HG02840 (cell line): Measurements from ENCODE around the gene PLCB1.

Source experiments
- ATAC-seq: cut with Tn5 transposase; IDR thresholded peaks from one replicate; pipeline ENCODE4 v1.9.1; 2021; ENCODE audit warnings: mild to moderate bottlenecking, moderate library complexity, moderate number of reproducible peaks; ENCODE audit not compliant: unreplicated experiment, low FRiP score

The PLCB1 gene

DNA sequence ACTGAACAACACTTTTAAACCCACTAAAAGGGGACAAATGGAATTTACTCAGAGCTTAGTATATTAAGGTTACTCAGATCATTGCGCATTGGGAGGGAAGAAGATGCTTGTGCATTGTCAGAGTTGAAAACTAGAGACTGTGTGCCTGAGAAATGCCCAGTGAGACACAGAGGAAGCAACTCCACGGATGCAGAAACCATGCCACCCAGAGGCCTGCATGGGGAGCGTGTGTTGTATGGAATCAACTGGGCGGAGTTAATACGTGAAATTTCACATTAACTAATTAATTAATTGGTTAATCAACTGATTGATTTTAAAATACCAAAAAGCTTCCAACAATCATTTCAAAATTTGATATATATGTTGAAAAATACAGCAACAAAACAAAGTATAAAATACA, 391.6 kb downstream of the PLCB1 start:
- no peak for ATAC-seq

DNA sequence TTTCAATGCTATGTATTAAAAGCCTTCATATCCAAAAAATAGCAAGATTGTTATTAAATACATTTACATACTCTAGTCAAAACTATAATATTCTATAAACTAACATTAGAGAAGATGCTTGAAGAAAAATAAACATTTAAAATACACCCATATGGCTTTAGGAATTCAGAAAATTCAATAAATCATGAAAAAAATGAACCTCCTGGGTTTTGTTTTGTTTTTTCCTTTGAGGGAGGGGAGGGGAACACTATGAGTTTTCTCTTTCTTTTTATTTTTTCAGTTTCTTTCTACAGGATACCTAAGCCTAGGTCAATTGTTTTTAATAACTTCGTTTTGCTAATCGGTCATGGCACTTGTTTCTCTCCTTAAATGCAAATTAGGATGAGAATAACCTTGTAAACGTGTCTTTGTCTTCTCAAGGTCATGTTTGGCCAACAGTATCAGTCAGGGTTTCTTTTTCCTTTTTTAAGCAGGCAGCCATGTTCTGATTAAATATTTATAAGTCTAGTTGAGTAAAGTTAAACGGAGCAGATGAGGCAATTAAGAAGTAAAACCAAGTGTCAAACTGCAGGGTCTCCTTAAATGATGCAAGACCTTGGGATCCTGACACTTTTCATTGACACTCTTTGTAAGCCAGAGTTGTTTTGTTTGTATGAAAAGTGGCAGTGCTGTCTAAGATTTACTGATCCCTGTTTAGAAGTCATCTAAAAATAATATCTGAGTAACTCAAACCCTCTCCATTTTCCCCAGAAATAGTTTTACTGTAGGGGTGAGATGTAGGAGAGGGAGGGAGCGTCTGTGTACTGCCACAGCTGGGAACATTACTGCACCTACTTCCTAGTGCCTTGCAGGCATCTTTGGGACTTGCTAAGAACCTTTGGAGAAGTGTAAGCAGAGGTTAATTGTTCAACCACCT, 392.3 kb downstream of the PLCB1 start:
- ATAC-seq = no peak

DNA sequence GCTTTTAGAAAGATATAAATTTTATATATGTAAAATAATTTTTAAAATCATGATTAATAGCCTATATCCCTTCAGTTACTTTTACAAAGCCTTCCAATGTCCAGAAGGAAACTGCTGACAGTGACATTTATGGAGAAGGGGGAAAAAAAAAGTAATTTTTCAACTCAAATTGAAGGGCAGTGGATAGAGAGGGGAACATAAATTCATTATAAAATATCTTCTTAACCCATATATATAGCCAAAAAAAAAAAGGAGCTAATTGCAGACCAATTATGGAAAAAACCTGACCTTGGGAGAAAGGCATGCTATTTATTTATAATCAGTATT, 392.9 kb downstream of the PLCB1 start:
- ATAC-seq = no peak

DNA sequence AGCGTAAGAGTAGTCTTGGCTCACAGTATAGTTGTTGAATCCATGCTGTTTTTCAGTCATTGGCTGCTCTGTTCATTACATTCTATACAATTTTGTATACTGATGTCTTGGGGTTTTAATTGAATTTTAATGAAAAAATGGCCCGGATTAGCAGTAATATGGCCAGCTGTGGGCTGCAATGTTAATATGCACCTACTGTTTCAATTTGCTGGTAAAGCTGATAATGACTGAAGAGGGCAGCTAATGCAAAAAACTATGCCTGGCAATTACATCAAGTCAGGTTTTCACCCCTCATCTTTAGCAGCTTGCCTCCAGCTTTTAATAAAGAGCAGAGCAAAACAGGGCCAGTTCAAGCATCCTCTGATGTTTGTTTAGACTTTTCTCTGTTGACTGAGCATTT, 394.5 kb downstream of the PLCB1 start:
- ATAC-seq = no peak

DNA sequence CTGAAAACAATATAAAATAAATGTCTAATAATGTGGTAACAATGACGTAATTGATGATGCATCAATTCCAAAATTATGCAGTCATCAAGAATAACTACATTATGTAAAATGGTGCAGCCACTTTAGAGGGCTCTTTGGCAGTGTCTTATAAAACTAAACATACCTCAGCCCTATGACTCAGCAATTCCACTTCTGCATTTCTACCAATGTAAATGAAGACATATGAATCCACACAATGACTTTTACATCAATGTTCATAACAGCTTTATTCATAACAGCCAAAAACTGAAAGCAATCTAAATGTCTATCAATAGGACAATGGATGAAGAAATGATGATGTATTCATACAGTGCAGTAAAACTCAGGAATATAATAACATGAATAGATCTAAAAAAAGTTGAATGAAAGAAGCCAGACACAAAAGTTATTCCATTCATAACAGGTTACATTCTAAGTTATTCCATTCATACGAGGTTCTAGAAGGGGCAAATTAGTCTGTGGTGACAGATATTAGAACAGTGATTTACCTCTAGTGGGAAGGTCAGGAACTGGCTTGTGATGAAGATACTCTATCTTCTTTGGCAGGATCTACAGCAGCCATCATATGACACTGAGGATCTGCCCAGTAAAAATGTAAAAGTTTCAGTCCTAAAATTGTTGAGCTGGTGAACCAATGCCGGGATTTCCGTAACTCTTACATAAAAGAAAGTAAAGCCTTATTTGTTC, 396.1 kb downstream of the PLCB1 start:
- ATAC-seq = no peak

DNA sequence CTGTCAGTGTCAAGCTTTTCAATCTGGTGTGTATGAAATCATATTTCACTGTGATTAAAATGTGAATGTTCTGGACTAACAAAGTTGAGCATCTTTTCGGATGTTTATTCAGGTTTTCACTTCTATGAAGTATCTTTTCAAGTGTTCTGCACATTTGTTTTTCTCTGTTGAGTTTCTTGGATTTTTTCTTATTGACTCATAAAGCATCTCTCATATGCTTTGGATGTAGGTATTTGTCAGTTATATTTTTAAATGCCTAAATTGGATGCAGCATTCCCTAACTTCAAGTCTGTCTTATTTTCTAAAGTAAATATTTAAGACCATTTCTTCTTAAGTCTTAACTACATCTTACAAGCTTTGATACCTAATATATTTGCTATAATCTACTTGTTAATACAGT, 398.0 kb downstream of the PLCB1 start:
- no peak for ATAC-seq

DNA sequence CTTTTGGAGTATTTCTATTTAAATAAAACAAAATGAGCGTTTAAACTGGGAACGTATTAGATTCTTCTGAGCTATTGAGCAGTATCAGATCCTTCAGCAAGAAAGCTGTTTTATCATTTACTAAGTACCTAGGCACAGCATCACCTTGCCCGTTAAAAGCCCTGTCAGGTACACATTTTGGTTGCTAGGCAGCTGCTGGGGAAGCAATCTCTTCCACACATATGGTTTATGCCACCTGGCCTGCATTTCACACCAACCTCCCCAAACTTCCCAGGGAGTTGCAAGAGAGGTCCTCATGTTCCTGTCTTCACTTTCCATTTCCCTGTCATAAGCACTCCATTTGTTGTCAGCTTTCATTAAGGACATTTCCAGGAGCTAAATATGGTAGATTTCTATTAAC, 400.1 kb downstream of the PLCB1 start:
- ATAC-seq = no peak

DNA sequence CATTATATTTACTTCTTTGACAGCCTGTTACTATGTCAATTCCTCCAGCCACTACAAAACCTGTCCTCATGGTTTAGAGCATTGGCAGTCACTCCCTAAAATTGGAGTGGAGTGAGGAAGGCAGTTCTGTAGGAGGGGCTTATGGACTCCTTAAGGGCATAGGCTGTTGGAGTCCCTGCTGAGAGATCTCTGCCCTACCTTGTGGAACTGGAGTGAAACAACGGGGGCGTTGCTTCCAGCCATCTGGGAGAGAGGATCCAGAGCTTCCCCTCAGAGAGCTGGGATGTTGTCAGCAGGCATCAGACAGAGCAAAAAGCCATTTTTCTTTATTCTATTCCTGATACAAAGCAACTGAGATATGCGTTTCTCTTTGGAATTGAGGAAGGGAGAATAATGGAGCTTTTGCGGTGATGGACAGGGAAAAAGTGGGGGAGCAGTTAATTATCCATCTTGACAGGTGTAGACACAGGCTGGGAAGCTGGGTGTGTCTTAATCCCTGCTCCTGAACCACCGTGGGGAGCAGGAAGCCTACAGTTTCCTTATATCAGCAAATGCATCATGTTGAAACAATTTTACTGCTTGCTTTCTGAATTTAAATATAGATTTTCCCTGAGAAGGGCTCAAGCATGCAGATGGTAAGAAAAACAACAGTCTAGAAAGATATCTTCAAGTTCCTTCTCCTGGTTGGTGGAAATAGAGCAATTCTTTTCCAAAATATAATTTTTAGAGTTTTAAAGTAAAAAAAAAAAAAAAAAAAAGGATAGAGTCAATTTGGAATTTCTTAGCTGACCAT, 402.5 kb downstream of the PLCB1 start:
- no peak for ATAC-seq

DNA sequence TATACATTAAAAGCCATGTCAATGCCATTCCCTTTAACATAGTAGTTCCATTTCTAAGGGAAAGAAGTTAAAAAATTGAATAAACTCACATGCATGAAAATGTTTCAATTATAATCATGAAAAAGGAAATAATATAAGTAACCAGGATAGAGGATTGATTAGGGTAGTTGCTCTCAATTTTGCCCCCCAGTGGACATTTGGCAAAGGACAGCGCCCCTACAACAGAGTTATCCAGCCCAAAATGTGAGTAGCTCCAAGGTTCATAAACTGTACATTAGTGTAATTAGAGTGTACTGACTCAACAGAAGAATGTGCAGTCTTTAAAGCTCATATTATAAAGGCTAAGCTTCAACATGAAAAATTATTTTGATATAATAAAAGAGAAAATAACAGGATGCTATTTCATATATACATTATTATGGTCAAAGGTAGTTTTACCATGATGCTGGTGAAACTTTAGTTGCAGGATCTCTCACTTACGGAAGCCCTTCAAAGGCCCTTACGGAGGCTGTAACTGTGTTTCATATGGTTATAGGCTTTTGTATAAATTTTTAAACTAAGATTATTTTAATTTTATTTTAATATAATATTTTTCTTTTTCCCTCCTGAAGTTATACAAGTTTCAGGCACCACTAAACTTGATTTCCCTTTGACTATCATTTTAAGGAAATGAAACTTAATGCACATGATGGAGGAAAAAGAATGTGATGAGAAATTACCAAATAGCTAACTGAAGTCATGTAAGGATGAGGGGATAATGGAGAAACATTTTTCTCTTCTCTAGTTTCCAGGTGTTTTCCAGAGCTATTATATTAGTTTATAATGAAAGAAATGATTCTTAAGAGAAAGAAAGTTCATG, 403.6 kb downstream of the PLCB1 start:
- ATAC-seq = no peak

DNA sequence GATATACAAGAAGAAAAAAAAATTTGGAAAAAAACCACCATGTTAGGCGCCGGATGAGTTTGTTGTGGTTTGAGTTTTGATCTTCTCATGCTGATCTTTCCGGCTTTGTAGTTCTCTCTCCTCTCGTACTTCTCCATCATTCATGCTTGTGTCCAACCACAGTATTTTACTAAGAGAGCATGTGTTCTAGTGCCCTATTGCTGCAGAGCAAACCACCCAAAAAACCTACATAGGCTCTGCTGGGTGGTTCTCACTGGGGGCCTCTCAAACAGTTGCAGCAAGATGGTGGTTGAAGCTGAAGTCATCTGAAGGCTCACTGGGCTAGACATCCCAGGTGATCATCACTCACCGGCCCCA, 404.2 kb downstream of the PLCB1 start:
- ATAC-seq = no peak

DNA sequence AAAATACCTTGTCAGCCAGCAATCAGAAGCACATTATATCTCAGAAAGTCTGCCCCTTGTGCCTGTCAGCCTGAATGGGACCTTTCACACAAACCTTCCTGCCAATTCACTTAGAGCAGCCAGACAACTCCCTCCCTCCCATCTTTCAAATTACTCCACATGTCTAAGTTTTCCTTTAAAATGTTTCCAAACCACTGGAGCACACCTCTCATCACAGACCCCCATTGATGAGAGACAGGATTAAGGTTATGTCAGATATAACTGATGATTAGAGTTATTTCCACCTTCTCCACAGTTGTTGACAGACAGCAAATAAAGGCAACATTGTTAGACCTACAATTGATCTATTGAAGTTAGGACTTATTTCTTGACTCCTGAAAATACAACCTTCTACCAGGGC, 408.4 kb downstream of the PLCB1 start:
- no peak for ATAC-seq

DNA sequence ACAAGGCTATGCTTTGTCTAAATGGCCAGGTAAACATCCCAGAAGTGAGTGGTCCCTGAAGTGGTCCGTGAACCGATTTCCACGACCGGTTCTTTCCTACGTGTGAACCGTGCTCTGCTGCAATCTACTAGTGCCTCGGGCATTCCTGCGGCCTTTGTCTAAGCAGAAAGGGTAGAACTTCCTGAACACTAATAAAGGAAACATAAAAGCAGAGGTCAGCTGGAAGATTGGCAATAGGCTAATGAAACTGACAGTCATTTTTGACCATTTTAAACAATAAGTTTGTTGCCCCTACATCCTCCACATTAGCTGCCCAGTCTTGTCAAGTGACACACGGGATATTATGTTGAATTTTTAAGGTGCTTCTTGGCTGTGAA, 410.0 kb downstream of the PLCB1 start:
- ATAC-seq = no peak

DNA sequence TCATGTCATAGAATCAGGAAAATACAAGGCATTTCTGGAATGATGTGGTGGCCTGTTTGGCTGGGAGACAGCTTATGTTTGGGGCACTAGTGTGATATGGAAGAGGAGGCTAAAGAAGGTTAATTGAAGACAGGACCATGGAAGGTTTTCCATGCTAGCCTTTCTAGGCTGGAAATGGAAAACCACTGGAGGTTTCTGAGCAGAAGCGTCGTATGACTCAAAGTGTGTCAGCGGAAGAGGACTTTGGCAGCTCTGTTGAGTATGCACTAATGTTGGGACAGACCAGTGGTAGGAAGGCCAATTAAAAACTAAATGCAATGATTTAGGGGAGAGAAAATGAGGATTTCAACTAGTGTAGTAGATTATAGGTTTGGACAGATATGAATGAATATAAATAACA, 413.1 kb downstream of the PLCB1 start:
- no peak for ATAC-seq

DNA sequence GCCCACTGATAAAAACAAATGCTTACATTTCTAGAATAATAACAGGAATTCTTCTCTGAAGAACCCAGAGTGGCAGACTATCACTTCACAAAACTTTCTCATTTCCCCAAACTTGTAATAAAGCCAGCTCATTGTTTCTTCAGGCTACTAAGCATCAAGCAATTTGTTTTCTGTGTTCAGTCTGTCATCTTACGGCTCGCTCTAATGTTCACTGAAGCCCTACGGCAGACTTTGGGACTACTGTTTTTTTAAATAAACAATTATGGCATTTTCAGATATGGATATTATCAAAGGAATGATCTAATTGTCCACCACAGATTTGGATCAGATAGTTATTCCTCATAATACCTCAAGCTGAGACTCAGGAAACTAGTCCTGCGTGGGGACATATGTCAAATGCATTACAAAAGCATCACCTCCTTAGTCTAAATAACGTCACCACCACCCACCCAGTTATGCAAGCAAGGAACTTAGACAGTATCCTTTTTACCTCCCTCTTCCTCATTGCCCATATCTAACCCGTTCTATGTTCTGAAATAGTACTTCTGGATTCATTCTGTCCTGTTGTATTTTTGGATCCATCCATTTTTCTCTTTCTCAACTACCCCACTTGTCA, 415.1 kb downstream of the PLCB1 start:
- ATAC-seq = no peak

DNA sequence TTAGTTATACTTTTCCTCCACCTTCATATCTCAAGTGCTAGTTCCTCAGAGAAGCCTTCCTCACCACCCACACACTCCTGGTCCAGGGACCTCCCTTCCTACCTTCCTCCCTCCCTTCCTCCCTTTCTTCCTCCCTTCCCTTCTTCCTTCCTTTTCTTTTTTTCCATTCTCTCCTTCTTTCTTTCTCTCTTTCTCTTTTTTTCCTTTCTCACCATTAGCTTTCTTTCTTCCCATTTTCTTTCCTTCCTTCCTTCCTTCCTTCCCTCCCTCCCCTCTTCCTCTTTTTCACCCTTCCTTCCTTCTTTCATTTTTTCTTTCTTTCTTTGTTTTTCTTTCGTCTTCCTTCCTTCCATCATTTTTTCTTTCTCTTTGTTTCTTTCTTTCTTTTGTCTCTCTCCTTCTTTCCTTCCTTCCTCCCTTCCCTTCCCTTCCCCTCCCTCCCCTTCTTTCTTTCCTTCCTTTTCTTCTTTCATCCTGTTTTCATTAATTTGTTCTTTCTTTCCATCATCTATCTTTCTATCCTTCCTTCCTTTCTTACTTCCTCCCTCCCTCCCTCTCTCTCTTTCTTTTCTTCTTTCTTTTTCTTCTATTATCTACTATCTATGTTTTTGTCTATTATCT, 416.0 kb downstream of the PLCB1 start:
- no peak for ATAC-seq

DNA sequence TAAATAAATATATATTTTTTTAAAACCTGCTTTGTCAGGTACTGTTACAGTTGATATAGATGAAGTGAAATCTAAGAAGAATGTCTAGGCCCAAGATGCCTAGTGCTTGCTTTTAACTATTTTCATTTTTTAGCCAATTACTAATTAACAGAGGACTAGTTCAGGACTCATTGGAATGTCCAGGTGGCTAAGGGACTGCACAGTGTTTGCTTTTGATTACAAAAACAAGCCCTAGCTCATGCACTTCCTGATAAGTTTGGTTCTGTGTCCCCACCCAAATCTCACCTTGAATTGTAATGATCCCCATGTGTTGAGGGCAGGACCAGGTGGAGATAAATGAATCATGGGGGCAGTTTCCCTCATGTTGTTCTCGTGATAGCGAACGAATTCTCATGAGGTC, 417.1 kb downstream of the PLCB1 start:
- ATAC-seq = no peak

DNA sequence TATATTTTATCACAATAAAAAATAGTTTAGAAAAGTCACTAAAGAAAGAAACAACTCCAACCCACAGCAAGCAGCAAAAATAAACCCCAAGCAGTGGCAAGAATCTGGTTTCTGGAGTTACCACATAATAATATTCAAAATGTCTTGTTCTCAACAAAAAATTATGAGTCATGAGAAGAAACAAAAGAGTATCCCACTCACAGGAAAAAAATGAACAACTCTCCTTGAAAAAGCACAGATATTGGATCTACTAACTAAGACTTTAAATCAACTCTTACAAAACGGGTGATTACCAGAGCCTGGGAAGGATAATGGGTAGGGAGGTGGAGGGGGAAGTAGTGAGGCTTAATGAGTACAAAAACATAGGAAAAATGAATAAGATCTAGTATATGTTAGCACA, 425.6 kb downstream of the PLCB1 start:
- ATAC-seq = no peak

DNA sequence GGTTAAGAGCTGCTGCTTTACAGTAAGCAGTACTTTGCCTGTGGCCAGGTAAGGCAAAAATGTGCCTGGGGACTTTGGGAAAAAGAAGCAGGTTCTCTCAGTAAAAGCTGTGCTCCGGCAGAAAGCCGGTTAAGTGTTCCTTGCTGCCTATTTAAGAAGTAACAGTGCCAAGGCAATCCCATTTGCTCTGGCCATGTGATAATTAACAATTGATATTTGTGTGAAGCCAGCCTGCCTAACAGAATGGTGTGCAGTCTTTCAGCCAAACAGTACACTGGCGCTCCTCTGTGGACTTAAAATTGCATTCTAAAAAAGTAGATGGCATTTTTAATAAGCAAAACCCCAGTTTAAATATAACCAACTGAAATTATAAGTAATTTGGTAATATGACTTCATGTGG, 430.3 kb downstream of the PLCB1 start:
- no peak for ATAC-seq

DNA sequence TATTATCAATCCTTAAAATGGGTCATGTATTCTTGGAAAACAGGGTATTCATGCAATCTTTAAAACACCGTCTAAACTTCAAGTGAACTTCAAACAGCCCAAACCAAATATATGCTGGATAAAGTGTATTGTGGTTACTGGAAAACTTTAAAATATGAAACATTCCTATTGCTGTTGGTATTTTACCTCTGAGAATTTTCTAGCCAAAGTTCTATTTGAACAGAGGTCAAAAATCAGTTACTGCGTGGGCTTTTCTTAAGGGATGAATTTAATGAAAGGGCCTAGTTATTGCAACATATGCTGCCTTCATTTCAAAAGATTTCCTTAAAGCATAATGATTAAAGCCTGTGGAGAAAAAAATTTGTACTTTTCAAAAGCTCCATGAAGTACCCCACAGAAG, 436.0 kb downstream of the PLCB1 start:
- ATAC-seq = no peak

DNA sequence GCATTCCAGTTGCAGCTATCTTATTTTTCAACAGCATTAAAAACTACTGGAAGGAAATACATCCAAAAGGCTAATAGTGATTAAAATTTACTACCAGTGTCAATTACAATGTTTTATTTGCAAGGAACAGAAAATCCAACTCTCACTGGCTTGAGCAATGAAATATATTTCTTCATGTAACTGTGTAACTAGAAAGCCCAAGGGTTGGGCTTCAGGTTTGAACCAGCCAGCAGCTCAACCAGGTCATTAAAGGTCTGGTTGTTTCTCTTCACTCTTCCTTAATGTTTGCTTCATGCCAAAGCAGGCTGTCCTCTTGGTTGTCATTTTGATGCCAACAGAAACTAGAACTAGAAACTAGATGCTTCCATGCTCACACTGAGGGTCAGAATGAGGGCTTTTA, 437.7 kb downstream of the PLCB1 start:
- ATAC-seq = no peak
